ENCODE measurements around the gene ZKSCAN3.
A peak's percentile ranks its signal among the peaks of the same experiment; 100 is the strongest.

GRCh38 chr6:28355743-28356665, 6.3 kb downstream of the ZKSCAN3 start:
- peak; percentile 61 to 82 (median 62) for TF ChIP-seq CTCF (optimal IDR thresholded peaks at IDR 0.05 in 1 of 3, IDR thresholded peaks at IDR 0.05 in 1 of 3, conservative IDR thresholded peaks at IDR 0.05 in 1 of 3; ENCODE audit: extremely low read depth in 1 of 3, insufficient read depth in 2 of 3, low read length in 3 of 3)
- TF ChIP-seq EZH2 (IDR thresholded peaks at IDR 0.05; ENCODE audit: low read length) = no peak

Data from keratinocyte (primary cell).